Measurements from ENCODE around the gene OTOA. TPM values are rescaled to one million over a fixed set of nuclear protein-coding genes. Genes with fewer than 3 reads are reported as not detected.

Gene OTOA
- polyA plus RNA-seq = 0.38 TPM in 1 of 2 replicates, not detected in the other

GRCh38 chr16:21663889-21664647, at the start of gene OTOA:
Gene OTOA (plus strand): TSS chr16:21663968. CDS start chr16:21678515, 14,547 bp downstream.

DNA sequence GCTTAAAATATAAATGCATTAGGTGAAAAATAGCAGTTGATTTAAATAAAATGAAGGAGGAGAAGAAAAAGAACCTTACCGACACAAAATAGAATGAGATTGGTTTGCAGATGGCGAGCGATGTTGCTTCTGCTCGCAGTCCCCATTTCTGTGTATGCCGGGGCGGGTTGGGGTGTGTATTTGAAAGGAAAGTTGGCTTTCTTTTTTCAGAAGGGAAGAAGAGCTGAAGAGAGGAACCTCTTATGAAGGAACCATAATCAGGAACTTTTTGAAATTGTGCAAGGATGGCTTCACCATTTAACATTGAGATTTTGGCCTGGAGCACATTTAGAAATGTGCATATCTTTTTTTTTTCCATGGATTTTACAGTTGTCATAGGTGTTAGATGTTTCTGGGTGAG, 11.3 kb upstream of the OTOA start, which contains the start of gene IGSF6:
Gene IGSF6, minus strand, starts transcription at position 156 of the 400 bp plus-strand sequence. Its CDS starts 10 bp downstream, at position 146.

Other genes with a start within 250 kb of the OTOA start
- 52.7 and 54.3 TPM in 2 replicates for gene METTL9, start 64.4 kb upstream of the OTOA start, polyA plus RNA-seq
- 0.14 and 0.65 TPM in 2 replicates for gene IGSF6, start 11.4 kb upstream of the OTOA start, polyA plus RNA-seq
- 6.4 and 6.8 TPM in 2 replicates for gene NPIPB4, start 193.8 kb downstream of the OTOA start, polyA plus RNA-seq

All from Purkinje cell (primary cell).